GM12892 (cell line): ENCODE data around the gene MID1.

Experiments used
- DNase-seq: peaks from one replicate; pipeline ENCODE4 v3.0.0; 2011; ENCODE audit not compliant: insufficient read length
- FAIRE-seq: peaks from 2 replicates; lab custom pipeline; 2011; peaks lifted over from hg19 to GRCh38; lab: Jason Lieb, UNC
- POLR2A ChIP-seq: IDR thresholded peaks from 2 replicates; pipeline ENCODE4 v1.6.1; 2011; ENCODE audit warnings: low read depth, low read length, control low read depth
- POLR2AphosphoS5 ChIP-seq: IDR thresholded peaks from 2 replicates; pipeline ENCODE4 v1.6.1; 2011; ENCODE audit warnings: low read depth, low read length, control low read depth
- TAF1 ChIP-seq: IDR thresholded peaks from 2 replicates; pipeline ENCODE4 v1.6.1; 2011; ENCODE audit warnings: low read depth, mild to moderate bottlenecking, control low read depth, low read length, borderline replicate concordance

The MID1 gene

DNA sequence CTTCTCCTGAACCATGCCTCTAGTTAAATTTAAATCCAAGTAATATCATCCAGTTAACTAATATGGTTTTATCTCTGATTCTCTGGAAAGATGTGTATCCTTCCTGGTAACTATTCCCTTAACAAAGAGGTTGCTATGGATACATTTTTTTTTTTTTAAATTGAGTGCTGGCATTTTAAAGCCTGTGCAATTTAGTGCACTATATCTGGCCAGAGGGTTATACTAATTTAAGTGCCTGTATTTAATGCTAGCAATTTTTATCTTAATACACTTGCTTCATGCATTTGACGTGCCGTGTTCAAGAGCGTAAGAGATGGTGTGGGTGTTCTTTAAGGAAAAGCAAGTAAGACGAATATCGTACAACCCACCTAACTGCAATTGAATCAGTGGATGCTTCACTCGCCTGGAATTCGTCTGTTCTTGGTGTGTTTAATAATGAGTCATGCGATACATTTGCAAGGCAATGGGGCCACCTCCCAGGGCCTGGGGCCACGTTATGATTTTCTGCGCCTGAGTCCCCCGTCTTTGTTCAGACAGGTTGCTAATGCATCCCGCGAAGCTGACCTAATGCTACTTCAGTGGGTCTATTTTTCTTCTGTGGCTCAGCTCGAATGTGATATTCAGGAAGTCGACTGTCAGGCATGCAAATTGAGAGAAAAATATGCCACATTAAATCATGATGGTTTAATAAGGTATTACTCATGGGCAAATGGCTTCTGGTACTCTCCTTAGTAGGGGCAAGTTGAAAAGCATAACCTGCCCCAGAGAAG is 14.2 kb upstream of the MID1 start:
- TF ChIP-seq POLR2A (no peak), POLR2AphosphoS5 (no peak), TAF1 (no peak)
- FAIRE-seq (no peak), DNase-seq (no peak)

DNA sequence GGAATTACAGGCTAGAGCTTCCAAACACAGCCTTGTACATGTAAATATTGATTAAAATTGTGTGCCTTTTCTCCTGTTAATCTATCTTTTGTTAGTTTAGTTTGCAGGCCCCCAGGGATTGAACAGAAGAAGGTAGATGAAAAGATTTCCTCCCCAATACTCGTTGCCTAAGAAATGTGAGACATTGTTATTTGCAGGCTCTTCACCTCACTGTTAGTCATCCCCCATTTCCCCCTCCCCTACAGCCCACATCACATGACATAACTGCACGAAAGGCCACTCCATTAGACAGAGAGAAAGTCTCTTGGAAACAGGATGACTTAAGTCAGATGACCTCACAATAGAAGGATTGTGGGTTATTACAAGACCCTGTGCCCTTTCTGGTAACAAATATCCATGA is 13.3 kb upstream of the MID1 start:
- DNase-seq (no peak), FAIRE-seq (no peak)

DNA sequence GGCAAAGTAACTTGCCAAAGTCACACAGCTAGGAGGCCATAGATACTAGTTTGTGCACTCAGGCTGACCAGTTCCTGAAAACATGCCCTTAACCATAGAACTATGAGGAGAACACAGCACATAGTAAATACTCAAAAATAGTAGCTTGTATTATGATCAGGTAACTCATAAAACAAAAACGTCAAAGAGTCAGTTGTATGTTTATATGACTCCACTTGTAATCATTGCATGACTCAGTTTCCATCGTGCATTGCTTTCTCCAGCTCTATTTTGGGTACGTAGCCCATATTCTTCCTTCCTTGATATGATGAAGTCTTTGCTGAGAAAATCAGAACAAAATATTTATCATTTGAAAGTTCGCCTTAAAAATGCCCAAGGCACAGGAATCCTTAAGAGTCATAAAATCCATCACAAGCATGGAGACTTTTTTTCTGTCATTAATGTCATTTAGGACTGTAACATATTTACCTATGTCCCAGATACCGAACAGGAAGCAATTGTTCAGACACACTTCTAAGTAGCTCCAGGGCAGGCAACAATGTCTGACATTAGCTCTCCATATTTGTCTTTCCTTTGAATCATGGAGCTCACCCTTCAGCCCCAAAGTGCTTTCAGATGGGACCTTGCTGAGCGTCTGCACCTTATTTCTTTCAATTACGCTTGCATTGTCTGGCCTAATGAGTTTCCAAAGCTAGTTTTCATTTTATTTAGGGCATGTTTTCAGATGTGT is 11.2 kb upstream of the MID1 start:
- DNase-seq, result no peak
- FAIRE-seq, result no peak
- no peak for TF ChIP-seq POLR2A
- no peak for TF ChIP-seq POLR2AphosphoS5
- TF ChIP-seq TAF1, result no peak

More for the DNA sequence above, 13.3 kb upstream of the MID1 start:
- TF ChIP-seq TAF1 (no peak), POLR2A (no peak), POLR2AphosphoS5 (no peak)

DNA sequence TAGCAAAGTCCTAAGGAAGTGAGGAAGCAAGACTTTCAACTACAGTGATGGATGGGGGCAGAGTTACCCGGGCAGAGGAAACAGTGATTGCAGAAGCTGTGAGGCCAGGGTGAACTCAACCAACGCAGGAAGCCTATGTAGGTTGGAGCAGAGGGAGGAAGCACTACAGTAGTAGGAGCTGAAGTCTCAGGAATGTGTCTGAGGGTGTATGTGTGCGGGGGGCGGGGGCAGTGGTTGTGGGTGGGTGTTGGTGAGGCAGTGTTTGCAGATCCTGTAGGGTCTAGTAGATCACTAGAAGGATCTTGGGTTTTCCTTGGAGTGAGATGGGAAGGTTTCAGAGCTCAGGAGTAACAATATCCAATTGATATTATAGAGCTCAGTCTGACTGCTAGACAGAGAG is 9.9 kb upstream of the MID1 start:
- TF ChIP-seq TAF1 (no peak), POLR2A (no peak), POLR2AphosphoS5 (no peak)
- DNase-seq (no peak), FAIRE-seq (no peak)

DNA sequence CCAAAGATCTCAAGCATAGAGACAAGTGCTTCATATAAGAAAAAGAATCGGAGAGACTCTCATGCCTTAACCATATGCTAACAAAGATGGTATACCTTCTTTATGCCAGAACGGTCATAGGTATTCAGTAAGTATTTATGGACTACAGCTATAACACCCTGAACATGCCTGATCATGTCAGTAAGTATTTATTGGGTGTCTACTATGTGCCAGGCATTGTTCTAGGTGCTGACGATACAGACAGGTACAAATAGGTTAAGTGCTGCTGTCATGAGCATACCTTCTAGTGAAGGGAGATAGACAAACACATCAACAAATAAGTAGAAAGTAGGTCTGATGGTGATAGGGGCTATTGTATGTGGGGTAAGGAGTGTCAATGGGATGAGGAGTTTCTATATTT is 9.5 kb upstream of the MID1 start:
- FAIRE-seq, result no peak
- no peak for TF ChIP-seq POLR2A
- no peak for DNase-seq

DNA sequence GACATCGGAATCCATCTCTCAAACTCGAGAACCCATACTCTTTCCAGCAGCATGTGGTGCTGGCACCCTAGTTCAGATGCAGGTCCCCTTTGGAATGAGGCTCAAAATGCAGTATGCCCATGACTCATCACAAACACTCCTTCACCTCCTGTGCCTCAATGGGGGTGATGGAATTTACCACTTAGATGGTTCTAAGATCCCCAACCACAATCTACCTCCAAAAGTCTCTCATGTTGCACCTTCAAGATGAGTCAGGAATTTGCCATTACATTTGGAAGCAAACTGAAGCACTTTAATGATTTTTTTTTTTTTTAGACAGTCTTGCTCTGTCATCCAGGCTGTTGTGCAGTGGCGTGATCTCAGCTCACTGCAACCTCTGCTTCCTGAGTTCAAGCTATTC is 8.5 kb upstream of the MID1 start:
- FAIRE-seq (no peak), DNase-seq (no peak)
- no peak for TF ChIP-seq TAF1
- TF ChIP-seq POLR2A, result no peak
- TF ChIP-seq POLR2AphosphoS5, result no peak

DNA sequence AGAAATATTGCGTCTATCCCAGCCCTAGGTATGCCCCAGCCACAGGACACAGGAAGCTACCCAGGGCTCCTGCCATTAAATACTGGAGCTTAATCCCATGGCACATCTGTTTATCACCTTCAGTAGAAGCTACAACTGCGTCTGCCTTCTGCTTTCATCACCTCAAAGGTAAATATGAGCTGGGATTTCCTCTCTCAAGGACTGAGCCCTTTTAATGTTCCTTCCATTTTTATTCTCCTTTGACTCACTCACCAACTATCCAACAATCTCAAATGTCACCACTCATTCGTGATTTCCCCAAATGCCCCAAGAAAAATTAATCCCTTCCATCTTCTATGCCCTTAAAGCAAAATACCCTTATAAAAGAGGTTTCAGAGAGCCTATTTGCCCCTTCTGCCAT is 1.8 kb upstream of the MID1 start:
- DNase-seq, result no peak
- TF ChIP-seq TAF1 (no peak), POLR2A (no peak), POLR2AphosphoS5 (no peak)
- no peak for FAIRE-seq

DNA sequence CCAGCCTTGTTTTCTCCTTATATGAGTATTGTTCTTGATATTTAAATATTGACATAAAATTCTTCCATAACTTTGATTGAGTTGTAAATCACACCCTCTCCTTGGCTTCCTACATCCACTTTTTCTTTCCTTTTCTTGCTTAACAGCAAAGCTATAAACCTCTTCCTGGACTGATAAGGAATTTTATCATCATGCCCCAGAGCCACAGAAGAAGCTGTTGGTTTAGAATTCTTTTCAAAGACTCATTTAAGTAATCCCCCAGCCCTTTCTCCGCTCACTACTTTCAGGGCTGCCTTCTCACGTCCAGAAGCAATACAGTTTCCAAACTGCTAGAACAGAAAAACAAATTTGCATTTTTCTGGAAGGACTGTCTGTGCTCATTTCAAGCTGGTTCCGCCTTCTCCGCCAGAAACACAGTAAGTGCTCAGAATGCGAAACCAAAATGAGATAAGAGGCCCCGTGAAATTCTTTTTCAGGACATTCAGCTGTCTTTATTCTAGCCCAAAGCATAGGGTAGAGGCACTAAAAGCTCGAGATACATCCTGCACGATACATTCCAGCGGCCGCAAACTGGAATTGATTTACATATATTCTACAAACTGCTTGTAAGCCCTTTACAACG is 849 bp downstream of the MID1 start:
- TF ChIP-seq TAF1, result no peak
- no peak for TF ChIP-seq POLR2A
- TF ChIP-seq POLR2AphosphoS5, result no peak
- DNase-seq, result no peak
- FAIRE-seq, result no peak

DNA sequence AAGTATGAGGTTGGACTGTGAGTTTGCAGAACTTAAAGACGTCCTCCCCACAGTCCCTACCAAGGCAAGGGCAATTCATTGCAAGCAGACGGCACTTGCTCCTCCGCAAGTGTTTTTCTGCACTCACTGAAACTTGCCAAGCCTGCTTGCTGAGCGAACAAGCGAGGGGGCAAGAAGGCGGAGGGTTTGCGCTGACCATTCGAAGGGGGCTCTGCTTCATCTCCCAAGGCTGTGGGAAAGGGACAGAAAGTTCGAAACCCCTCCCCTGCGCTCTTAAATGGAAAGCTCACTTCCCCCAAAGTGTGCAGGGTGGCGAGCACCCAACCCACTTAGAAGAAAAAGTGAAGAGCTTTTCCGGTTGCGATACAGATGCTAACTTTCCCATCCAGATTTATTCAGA is 1.4 kb downstream of the MID1 start:
- DNase-seq (no peak), FAIRE-seq (no peak)
- TF ChIP-seq POLR2A (no peak), POLR2AphosphoS5 (no peak), TAF1 (no peak)

DNA sequence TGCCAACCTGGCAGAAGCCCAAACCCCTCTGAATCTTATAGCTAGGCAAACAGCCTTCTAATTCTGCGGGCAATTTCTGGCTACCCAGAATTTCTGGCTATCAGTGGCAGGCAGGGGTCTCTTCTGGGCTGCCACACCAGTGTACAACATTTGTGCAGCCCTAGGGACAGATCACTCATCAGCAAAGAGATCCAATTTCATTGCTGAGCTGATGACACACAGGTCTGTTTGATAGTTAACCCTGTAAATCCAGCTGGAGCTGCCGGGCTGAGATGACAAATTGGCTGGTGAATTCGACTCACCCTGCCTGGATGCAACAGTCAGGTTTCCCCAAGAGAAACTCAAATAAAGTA is 2.4 kb downstream of the MID1 start:
- TF ChIP-seq POLR2A, result no peak
- TF ChIP-seq TAF1, result no peak
- TF ChIP-seq POLR2AphosphoS5, result no peak
- DNase-seq (no peak), FAIRE-seq (no peak)

DNA sequence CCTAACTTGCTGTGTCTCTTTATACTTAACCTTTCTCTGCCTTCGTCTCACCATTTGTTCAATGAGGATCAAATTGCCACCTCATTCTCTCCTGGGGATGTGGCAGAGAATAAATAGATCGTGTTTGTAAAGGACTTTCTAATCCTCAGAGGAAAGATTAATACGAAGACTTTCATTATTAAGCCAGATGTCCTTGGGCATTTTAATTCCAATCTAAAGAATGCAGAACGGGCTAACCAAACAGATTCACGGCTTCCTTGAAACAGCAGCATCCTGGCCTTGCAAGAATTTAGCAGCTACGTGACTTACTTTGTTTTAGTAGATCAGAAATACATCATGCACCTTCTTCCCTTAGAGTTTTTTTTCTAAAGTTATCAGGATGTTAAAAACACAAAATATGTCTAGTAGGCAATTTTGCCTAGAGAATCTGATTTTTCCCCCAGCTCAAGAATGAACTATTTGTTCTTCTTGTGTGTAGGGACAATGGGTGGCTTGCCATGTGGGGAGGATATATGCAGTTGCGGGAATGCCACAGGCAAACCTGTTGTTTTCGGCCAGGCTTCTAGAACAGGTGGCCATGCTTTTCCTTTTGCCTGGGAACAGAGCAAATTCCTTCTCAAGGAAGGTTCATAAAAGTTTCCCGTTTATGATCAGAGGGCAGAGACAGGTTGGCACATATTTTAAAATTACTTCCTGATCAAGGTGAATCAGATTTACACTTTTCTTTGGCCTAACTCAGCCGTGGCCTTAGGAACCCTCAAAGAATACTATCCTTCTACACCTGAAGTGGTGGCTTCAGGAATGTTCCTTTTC is 3.0 kb downstream of the MID1 start:
- TF ChIP-seq POLR2AphosphoS5 (no peak), TAF1 (no peak), POLR2A (no peak)
- DNase-seq, result no peak
- no peak for FAIRE-seq
